ENCODE measurements around the gene XAB2.
A peak's percentile ranks its signal among the peaks of the same experiment; 100 is the strongest.
"Not testable (repeated sequence)": the region's sequence is repeated elsewhere in the genome, so short reads cannot be mapped to it uniquely, and the experiment has no call there.

Gene XAB2

GRCh38 chr19:7611541-7612279 is 17.6 kb downstream of the XAB2 start:
- DNase-seq: no peak

DNA sequence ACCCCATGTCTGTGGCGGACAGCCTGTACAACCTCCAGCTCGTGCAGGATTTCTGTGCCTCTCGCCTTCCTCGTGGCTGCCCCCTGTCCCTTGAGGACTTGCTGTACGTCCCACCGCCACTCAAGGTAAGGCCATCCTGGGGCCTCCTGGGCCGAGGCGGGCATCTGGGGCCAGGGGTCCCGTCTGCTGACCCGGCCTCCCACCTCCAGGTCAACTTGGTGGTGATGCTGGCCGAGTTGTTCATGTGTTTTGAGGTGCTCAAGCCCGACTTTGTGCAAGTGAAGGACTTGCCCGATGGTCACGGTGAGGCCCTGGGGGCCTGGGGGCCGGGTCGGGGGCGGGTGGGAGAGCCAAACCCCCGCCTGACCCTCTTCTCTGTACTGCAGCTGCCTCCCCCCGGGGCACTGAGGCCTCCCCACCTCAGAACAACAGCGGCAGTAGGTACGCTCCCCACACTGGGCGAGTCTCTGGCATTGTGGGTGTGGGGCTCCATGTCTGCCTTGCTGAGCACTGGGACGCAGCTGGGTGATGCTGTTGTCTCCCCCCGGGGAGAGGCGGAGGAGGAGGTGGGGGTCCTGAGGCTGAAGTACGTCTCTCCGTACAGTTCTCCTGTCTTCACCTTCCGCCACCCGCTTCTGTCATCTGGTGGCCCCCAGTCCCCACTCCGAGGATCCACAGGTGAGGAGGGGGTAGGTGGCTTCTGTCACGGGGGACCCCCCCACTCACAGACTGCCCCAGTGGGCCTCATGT is 18.7 kb downstream of the XAB2 start:
- DNase-seq: no peak

DNA sequence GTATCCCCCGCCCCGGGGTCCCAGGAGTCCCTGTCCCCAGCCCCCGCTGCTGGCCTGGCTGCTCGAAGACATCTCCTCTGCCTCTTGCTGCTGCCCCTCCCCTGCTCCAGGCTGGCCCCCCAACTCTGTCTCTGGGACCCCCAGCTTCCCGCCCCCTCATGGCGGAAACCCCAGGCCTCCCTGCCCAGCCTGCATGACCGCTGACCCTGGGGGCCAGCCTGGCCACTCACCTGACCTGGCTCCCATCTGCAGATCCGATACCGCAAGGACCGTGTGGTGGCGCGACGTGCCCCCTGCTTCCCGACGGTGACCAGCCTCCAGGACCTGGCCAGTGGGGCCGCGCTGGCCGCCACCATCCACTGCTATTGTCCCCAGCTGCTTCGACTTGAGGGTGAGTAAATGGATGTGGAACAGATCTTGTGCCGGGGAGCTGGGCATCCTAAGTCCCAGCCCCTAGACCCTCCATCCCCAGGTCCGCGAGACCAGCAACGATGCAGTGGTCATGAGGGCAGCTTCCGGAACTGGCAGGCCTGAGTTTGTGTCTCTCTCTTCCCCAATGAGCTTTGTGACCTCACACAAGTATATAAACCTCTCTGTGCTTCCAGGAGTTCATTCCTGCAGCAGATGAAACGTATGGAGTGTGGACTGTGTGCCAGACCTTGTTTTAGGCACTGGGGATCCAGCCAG is 21.3 kb downstream of the XAB2 start:
- DNase-seq: no peak

DNA sequence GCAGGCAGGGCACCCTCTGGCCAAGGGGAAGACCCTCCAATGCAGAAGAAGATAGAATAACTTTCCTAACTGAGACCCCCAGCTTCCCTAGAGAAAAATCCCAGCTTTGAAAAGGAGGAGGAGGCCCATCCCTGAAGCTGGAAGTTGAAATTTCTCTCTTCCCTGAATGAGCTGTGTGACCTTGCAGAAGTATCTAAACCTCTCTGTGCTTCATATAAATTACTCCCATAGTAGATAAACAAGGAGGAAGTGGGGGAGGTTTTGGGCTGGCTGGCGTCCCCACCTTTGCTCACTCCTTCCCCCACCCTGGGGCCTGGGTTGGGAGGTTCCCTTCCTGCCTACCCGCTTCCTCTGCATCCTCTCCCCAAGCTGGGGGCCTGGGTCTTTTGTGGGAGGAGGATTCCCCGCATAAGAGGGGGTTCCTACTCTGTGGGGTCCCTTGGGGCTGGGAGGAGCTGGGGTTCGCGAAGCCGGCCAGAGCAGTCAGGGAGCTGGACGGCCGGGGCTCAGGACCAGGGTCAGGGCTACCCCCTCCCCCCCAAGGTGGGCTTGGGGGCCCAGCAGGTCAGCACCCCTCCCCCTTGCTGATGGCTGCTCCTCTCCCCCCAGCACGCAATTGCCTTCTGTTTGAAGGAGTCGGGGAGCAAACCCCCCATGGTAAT is 22.0 kb downstream of the XAB2 start:
- no peak for DNase-seq

DNA sequence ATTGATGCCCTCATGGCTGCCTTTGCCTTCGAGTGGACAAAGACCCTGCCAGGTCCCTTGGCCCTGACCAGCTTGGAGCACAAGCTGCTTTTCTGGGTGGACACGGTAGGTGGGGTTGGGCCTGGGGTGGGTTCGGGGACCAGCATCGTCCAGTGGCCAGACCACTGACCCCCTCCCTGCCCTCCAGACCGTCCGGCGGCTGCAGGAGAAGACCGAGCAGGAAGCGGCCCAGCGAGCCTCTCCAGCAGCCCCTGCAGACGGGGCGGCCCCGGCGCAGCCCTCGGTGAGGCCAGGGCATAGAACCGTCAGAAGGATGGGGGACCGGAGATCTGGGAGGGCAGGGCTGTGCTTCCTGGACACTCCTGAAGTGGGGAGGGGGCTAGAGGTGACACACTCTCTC is 23.1 kb downstream of the XAB2 start:
- DNase-seq: no peak

GRCh38 chr19:7605490-7606222 is 23.7 kb downstream of the XAB2 start:
- DNase-seq: no peak

DNA sequence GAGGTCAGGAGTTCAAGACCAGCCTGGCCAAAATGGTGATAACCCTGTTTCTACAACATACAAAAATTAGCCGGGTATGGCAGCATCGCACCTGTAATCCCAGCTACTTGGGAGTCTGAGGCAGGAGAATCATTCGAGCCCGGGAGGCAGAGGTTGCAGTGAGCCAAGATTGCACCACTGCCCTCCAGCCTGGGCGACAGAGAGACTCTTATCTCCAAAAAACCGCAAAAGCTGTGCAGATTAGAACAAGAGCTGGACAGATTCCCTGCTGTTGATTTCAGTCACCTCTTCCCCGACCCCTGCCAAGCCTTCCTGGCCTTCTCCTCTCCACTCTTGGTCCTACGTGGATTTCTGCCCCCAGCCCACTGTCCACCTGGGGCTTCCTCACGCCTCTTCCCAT is 25.4 kb downstream of the XAB2 start:
- DNase-seq: no peak

- no peak for DNase-seq
Observed at GRCh38 chr19:7602935-7603497, 26.3 kb downstream of the XAB2 start.

DNA sequence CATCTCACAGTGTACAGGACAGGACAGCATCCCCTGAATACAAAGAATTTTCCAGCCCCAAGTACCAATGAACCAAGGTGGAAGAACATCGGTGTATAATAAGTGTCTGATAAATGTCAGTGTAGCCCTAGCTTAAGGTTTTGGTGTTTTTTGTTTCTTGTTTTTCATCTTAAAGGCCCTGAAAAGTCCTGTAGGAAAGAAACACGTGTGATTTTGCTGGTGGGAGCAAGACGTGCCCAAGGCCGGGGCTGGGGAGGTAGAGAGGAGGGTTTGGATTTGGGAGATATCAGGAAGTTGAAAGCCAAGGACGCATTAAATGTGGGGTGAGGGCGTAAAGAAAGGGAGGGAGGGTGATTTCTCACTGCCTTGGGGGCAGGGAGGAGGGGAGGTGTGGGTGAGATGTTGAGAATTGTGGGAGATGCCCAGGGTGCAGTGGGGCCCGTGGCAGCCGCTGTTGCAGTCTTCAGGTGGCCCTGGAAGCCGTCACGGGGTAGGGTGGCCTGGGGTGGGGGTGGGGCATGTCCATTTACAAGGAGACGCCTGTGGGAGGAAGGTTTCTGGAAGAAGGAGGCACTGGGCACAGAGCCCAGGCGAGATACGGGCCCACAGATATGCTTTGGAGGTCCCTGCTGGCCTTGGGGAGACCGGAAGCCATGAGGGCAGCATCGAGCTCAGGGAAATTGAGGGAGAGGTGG is 27.0 kb downstream of the XAB2 start:
- DNase-seq: no peak

DNA sequence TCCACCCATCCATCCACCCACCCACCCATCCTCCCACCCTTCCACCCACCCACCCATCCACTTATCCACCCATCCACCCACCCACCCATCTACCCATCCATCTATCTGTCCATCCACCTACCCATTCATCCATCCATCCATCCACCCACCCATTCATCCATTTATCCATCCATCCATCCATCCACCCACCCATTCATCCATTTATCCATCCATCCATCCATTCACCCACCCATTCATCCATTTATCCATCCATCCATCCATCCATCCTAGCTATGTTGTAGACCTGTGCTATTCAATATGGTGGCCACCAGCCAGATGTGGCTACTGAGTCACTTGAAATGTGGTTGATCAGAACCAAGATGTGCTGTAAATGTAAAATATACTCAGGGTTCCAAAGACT is 28.6 kb downstream of the XAB2 start:
- DNase-seq: no peak

GRCh38 chr19:7598180-7598579 is 31.2 kb downstream of the XAB2 start:
- DNase-seq: no peak

DNA sequence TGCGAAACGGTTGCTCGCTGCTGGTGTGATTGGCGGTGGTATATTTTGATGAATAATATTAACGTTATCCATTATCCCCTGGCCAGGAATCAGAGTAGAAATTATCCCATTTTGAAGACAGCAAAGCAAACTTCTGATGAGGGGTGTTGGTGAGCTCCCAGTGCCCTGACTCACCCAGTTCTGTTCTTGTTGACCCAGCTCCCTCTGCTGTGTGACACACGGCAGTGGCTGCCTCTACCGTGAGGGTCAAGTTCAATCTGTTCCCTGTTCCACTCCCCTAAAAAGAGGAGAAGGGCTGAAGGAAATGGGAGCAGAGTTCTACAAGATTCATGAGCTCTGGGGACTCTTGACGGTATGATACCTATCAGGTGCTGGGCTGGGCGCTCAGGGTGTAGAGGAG is 31.7 kb downstream of the XAB2 start:
- DNase-seq: no peak

DNA sequence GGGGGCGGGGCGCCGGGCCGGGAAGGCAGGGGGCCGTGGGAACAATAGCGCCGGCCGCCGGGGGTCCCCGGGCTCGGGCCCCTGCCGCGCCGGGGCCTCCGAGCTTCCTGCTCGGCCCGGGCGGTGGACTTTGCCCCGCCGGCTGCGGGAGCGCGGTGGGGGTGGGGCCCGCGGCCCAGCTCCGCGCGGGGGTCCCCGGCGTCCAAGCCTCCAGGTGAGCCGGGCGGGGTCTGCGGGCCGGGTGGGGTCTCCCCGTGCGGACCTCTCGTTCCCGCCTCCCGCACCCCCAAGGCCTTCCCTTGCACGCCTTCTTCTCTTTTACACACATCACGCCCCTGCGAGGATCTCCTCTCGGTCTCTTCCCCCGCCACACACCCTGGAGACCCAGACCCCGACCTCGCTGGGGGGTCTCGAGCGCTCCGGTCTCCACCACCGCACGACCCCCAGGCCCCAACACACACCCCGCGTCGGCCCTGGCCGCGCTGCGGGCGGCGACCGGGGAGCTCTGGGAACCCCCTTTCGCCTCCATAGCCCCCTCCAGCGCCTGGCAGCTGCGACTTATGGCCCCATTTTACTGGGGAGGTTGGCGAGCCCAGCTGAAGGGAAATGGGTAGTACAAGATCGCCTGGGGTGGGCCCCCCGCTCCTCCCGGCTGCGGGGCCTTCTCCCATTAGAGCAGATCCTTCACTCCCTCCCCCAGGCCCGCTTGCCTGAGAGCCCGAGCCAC is 33.0 kb downstream of the XAB2 start:
- peak; percentile 50 for DNase-seq

GRCh38 chr19:7595466-7596133 is 33.7 kb downstream of the XAB2 start, which contains the start of gene CAMSAP3:
Gene CAMSAP3, plus strand, starts transcription at chr19:7595863. Its CDS starts 140 bp downstream, at chr19:7596003.
- DNase-seq: peak; percentile 84

DNA sequence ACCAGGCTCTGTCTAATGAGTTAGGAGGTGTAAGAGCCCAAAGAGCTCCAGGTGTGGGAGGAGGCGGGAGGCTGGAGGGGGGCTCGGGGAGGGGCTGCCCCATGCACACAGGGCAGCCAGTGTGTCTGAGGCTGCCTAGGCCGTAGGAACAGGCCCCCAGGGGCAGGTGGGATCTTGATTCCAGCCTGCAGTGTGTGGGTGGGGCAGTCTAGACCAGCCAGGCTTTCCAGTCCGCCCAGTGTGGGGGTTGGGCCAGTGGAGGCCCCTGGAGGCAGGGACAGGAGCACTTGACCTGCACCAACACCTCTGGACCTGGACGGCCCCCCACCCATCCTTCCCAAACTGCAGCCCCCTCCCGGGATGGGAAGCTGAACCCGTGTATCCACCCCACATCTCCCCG is 39.1 kb downstream of the XAB2 start:
- DNase-seq: no peak

DNA sequence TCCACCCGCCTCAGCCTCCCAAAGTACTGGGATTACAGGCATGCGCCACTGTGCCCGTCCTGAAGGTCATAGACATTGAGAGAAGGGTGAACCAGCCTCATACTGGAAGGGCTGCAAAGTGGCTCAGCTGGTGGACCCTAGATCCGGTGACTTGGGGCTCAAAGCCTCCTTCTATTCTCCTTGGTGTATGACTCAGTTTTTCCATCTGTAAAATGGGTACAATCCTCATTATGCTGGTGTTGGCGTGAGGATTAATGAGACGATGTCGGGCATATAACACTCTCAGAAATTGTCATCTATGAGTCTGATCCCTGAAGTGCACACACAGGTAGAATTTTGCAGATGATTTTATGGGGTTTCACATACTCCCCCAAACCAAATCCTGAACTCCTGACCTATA is 39.5 kb downstream of the XAB2 start:
- no peak for DNase-seq

GRCh38 chr19:7582446-7582845 is 46.9 kb downstream of the XAB2 start:
- DNase-seq: no peak

DNA sequence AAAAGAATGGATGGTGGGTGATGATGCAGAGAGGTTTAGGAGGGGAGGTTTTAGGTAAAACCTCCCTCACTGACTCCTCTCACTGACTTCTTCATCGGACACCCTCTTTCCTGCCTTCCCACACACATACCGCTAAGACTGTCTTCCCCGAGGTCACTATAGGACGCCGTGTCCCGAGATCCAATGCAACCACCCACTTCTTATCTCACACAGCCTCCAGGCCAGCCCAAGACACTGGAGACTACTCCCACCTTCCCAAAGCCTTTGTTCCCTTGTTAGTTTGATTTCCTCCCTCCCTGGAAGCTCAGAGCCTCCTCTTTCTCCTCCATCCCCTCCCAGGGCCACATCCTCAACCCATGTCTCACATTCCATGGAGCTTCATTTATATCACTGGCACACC is 50.2 kb downstream of the XAB2 start:
- DNase-seq: no peak

- no peak for DNase-seq
Observed at GRCh38 chr19:7578127-7578526, 51.2 kb downstream of the XAB2 start.

GRCh38 chr19:7577422-7577821 is 51.9 kb downstream of the XAB2 start:
- not testable (repeated sequence) for DNase-seq
